ENCODE measurements around the gene GOLGA5. TPM values are rescaled to one million over a fixed set of nuclear protein-coding genes. Genes with fewer than 3 reads are reported as not detected.

GOLGA5 gene
- total and polyA plus RNA-seq, 2 experiments from 2014 or later, result 26.2 to 30.2 TPM

- DNase-seq (ENCODE audit: low spot score), result no peak
These were observed 25.3 kb upstream of the GOLGA5 start for GRCh38 chr14:92768795-92769194.

More at GRCh38 chr14:92768795-92769194, 25.3 kb upstream of the GOLGA5 start:
- Histone ChIP-seq H2AFZ (no peak overlapping the region), H3K27me3 (ENCODE audit: insufficient read depth) (no peaks in the 10 kb centered on the region), H3K4me3 (no peak overlapping the region), H3K27ac (ENCODE audit: low read depth) (no peak overlapping the region), H3K79me2 (replicated peaks; ENCODE audit: insufficient read depth) (no peaks in the 10 kb centered on the region), H4K20me1 (replicated peaks; ENCODE audit: insufficient read depth) (no peaks in the 10 kb centered on the region), H3K4me2 (no peak overlapping the region), H3K36me3 (ENCODE audit: insufficient read depth) (no peaks in the 10 kb centered on the region), H3F3A (replicated peaks; ENCODE audit: low read depth) (no peaks in the 10 kb centered on the region), H3K4me1 (ENCODE audit: insufficient read depth) (no peaks in the 10 kb centered on the region), H3K9me2 (ENCODE audit: insufficient read depth) (no peaks in the 10 kb centered on the region)
- no peak for TF ChIP-seq STAT1 (IDR thresholded peaks at IDR 0.05; ENCODE audit: unreplicated experiment)
- no peak for TF ChIP-seq EZH2phosphoT487 (IDR thresholded peaks at IDR 0.05; ENCODE audit: unreplicated experiment)
- no peak for TF ChIP-seq POLR2AphosphoS5 (IDR thresholded peaks at IDR 0.05; ENCODE audit: low read depth)
- no peak for TF ChIP-seq NANOG (IDR thresholded peaks at IDR 0.05; ENCODE audit: borderline replicate concordance)
- TF ChIP-seq, protein P1, sequence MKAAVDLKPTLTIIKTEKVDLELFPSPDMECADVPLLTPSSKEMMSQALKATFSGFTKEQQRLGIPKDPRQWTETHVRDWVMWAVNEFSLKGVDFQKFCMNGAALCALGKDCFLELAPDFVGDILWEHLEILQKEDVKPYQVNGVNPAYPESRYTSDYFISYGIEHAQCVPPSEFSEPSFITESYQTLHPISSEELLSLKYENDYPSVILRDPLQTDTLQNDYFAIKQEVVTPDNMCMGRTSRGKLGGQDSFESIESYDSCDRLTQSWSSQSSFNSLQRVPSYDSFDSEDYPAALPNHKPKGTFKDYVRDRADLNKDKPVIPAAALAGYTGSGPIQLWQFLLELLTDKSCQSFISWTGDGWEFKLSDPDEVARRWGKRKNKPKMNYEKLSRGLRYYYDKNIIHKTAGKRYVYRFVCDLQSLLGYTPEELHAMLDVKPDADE (IDR thresholded peaks at IDR 0.05), result no peak
- TF ChIP-seq CTCF (conservative IDR thresholded peaks at IDR 0.05; ENCODE audit: low read depth in 2 of 2), result no peak
- TF ChIP-seq ZNF462 (CRISPR knock-in tag; IDR thresholded peaks at IDR 0.05), result no peak
- TF ChIP-seq JUNB (IDR thresholded peaks at IDR 0.05; ENCODE audit: unreplicated experiment), result no peak
- TF ChIP-seq CREB1 (CRISPR knock-in tag; IDR thresholded peaks at IDR 0.05; ENCODE audit: low read depth), result no peak
- TF ChIP-seq, protein P2, sequence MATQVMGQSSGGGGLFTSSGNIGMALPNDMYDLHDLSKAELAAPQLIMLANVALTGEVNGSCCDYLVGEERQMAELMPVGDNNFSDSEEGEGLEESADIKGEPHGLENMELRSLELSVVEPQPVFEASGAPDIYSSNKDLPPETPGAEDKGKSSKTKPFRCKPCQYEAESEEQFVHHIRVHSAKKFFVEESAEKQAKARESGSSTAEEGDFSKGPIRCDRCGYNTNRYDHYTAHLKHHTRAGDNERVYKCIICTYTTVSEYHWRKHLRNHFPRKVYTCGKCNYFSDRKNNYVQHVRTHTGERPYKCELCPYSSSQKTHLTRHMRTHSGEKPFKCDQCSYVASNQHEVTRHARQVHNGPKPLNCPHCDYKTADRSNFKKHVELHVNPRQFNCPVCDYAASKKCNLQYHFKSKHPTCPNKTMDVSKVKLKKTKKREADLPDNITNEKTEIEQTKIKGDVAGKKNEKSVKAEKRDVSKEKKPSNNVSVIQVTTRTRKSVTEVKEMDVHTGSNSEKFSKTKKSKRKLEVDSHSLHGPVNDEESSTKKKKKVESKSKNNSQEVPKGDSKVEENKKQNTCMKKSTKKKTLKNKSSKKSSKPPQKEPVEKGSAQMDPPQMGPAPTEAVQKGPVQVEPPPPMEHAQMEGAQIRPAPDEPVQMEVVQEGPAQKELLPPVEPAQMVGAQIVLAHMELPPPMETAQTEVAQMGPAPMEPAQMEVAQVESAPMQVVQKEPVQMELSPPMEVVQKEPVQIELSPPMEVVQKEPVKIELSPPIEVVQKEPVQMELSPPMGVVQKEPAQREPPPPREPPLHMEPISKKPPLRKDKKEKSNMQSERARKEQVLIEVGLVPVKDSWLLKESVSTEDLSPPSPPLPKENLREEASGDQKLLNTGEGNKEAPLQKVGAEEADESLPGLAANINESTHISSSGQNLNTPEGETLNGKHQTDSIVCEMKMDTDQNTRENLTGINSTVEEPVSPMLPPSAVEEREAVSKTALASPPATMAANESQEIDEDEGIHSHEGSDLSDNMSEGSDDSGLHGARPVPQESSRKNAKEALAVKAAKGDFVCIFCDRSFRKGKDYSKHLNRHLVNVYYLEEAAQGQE (IDR thresholded peaks at IDR 0.05; ENCODE audit: unreplicated experiment), result no peak
- no peak for TF ChIP-seq ZNF114 (CRISPR knock-in tag; IDR thresholded peaks at IDR 0.05)
- TF ChIP-seq ZNF331 (CRISPR knock-in tag; IDR thresholded peaks at IDR 0.05; ENCODE audit: low read depth), result no peak
- no peak for TF ChIP-seq EZH2 (IDR thresholded peaks at IDR 0.05; ENCODE audit: low read depth, unreplicated experiment)
- Mint-ChIP-seq H3K4me3 (no peak overlapping the region), H3K27me3 (ENCODE audit: insufficient read depth, low read depth, poor library complexity) (peaks cover 13% of the 10 kb centered on the region), H3K4me1 (no peaks in the 10 kb centered on the region), H3K36me3 (ENCODE audit: low read depth) (no peaks in the 10 kb centered on the region), H3K9me3 (no peaks in the 10 kb centered on the region), H3K27ac (no peak overlapping the region)
- no peak for ATAC-seq
